HL-60/S4 treated with retinoic acid at 250 ng/mL for 4 days and 3 days (cell line): ENCODE data around the gene YTHDC2.
"Not testable (repeated sequence)": the region's sequence is repeated elsewhere in the genome, so short reads cannot be mapped to it uniquely, and the experiment has no call there.

ENCODE experiments used
- in situ Hi-C: fragments of 300-500 bp; cut with MboI; formaldehyde crosslinking; loops from 2 replicates; pipeline ENCODE4 v1.7.0; 2022; ENCODE audit warnings: low sequenced_read_pairs

Gene YTHDC2

DNA sequence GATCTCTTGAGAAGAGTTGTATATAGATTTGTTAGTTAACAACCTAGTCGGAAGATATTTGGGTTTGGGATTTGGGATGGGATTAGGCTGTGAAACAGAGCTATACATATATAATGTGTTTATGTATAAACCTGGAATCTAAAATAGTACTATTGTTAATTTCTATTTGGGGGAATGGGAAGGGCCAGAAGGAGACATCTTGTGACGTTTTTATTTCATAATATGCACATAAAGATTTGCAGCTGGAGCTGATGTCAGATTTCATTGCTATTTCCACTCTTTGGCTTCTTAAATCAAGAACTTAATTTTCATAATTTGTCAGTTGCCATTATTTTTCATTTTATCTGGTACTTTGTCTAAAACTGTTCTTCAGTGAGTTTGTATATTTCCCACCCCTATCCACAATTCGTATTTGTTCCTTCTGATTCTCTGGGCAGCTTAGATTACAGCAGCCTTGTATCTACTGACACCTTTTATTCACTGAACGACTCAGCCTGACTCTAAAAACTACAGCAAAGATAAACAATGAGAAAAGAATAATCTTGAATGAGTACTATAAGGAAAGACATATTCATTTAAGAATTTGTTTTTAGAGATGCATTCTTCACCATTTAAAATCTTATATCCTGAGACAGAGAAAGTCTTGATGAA lies 86.9 kb downstream of the YTHDC2 start:
- in situ Hi-C loops: no loop called here

DNA sequence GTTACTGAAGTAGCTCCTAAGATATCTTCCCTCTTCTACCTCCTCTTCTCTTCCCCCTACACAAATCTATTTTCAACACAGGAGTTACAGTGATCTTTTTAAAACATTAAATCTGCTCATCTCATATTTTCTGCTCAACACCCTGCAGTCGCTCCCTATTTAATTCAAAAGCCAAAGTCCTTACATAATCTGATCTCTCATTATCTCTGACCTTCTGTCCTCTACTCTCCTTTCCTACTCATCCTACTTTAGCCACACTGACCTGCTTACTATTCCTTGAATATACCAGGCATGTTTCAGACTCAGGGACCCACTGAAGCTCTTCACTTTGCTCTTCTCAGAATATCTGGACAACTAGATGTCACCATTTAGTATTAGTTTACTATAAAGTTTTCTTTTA lies 87.9 kb downstream of the YTHDC2 start:
- in situ Hi-C loops: no loop called here

DNA sequence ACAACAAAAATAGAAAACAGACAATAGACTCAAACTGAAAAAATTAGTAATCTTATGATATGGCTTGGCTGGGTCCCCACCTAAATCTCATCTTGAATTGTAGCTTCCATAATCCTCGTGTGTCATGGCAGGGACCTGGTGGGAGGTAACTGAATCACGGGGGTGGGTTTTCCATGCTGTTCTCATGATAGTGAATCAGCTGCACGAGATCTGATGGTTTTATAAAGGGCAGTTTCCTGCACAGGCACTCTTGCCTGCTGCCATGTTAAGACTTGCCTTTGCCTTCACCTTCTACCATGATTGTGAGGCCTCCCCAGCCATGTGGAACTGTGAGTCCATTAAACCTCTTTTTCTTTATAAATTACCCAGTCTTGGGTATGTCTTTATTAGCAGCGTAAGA lies 89.8 kb downstream of the YTHDC2 start:
- in situ Hi-C loops: not testable (repeated sequence)

- in situ Hi-C loops: no loop called here
Observed at GRCh38 chr5:113606298-113607134, 93.0 kb downstream of the YTHDC2 start.

- in situ Hi-C loops: no loop called here
Observed at GRCh38 chr5:113607361-113607760, 93.9 kb downstream of the YTHDC2 start.

DNA sequence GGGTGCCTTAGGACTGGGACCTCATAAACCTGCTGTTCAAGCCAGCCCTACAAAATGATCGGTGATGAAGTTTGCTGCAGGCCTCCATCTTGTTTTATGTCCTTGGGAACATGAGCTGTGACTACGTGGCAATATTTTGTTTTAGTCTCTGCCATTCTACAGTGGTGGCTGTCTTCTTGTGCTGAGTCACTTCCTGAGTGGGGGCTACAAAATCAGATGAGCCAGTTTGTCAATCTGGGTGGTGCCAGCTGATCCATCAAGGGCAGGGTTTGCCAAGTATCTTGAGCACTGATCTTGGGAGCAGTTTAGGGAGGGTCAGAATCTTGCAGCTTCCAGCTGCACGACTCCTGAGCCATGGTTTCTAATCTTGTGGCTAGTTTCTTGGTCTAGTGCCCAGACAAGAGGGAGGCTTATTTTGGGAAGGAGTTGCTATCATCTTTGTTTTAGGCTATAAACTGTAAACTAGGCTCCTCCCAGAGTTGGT lies 94.7 kb downstream of the YTHDC2 start:
- in situ Hi-C loops: no loop called here

DNA sequence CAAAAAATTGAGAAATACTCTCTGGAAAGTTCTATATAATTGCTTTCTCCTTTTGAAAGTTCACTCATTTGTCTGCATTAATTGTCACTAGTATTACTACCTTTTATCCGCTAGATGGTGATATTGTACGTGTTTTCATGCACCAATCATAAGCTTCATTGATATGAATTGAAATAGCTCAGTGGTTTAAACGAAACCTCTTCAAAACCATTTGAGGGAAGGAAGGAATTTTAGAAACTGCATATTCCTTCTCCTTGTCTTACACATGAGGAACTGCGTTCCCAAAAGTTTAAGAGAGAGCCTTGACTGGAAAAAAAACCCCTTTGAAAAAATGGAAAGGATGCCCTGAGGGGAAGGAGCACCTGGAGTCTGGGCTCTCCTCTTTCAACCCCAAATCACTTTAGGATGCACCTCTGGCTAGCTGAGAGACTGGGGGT lies 98.6 kb downstream of the YTHDC2 start:
- in situ Hi-C loops: no loop called here

GRCh38 chr5:113614191-113614590 lies 100.7 kb downstream of the YTHDC2 start:
- in situ Hi-C loops: no loop called here

GRCh38 chr5:113615708-113616107 lies 102.2 kb downstream of the YTHDC2 start:
- in situ Hi-C loops: no loop called here

- in situ Hi-C loops: no loop called here
Observed at GRCh38 chr5:113617191-113617796, 103.8 kb downstream of the YTHDC2 start.

DNA sequence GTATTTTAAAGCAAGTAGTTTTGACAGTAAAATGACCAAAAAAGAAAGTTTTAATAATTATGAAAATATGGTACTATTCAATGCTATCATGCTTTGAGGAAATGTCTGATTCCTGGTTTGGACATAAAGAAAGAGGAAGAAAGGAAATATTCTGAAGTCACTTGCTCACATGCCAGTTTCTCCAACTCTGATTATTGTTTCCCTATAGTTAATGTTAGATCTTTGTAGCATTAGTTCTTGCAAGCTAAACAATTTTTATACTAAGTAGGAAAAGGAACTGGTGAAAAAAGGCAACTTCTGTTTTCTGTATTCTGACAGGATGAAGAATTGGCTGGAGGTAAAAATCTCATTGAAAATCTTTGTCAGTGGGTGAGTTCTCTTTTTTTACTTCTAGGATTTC lies 119.5 kb downstream of the YTHDC2 start:
- in situ Hi-C loops: no loop called here

GRCh38 chr5:113634957-113635356 lies 121.5 kb downstream of the YTHDC2 start:
- in situ Hi-C loops: no loop called here

DNA sequence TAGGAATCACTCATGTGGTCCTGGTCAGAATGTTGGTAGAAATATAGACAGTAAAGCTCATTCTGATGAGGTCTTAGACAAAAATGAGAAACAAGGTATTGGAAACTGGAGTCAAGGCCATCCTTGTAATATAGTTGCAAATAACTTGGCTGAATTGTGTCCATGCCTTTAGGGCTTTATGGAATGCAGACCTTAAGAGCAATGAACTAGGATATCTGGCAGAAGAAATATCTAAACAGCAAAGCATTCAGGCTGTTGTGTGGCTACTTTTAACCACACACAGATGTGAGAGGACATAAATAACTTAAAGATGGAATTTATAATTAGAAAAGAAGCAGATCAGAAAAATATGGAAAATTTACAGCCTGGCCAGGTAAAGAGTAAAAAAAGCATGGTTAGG lies 128.2 kb downstream of the YTHDC2 start:
- in situ Hi-C loops: no loop called here
